ENCODE data around the gene TEX9. TPM values are rescaled to one million over a fixed set of nuclear protein-coding genes. Genes with fewer than 3 reads are reported as not detected.

TEX9 gene
- polyA plus RNA-seq, 1 experiment = 2.0 TPM

- H3K9me3 ChIP-seq (ENCODE audit: control insufficient read depth, insufficient read depth, low read length) = no peaks in the 10 kb centered on the region
- CTCF ChIA-PET = interaction anchor here (0.8 kb wide), 1 partner anchor 187 kb away, joined by 3 read pairs; no protein-coding TSS in a partner anchor
Observed at GRCh38 chr15:56432304-56432703, 67.1 kb downstream of the TEX9 start.

GRCh38 chr15:56440214-56440770, 75.1 kb downstream of the TEX9 start:
- Histone ChIP-seq H3K27me3 (ENCODE audit: control insufficient read depth, insufficient read depth, low read length) (no peaks in the 10 kb centered on the region), H3K4me3 (ENCODE audit: low read depth, low read length) (no peak overlapping the region), H3K27ac (ENCODE audit: low read depth, low read length) (no peak overlapping the region), H3K9me3 (ENCODE audit: control insufficient read depth, insufficient read depth, low read length) (no peaks in the 10 kb centered on the region)
- ChIA-PET POLR2A (no interaction called here), CTCF (interaction anchor here (0.6 to 1.5 kb wide), 3 partner anchors 10 to 27 kb away, joined by 3 to 7 read pairs (median 4); no protein-coding TSS in a partner anchor)
- no peak for DNase-seq (ENCODE audit: low read depth, low spot score)
- TF ChIP-seq CTCF (IDR thresholded peaks at IDR 0.05; ENCODE audit: low read depth, low read length) = no peak

More at GRCh38 chr15:56432304-56432703, 67.1 kb downstream of the TEX9 start:
- no peak for TF ChIP-seq CTCF (IDR thresholded peaks at IDR 0.05; ENCODE audit: low read depth, low read length)
- POLR2A ChIA-PET = no interaction called here
- Histone ChIP-seq H3K27ac (ENCODE audit: low read depth, low read length) (no peak overlapping the region), H3K4me3 (ENCODE audit: low read depth, low read length) (no peak overlapping the region), H3K27me3 (ENCODE audit: control insufficient read depth, insufficient read depth, low read length) (no peaks in the 10 kb centered on the region)
- DNase-seq (ENCODE audit: low read depth, low spot score) = no peak

- Histone ChIP-seq H3K9me3 (ENCODE audit: control insufficient read depth, insufficient read depth, low read length) (no peaks in the 10 kb centered on the region), H3K27ac (ENCODE audit: low read depth, low read length) (no peak overlapping the region), H3K27me3 (ENCODE audit: control insufficient read depth, insufficient read depth, low read length) (no peaks in the 10 kb centered on the region), H3K4me3 (ENCODE audit: low read depth, low read length) (no peak overlapping the region)
- DNase-seq (ENCODE audit: low read depth, low spot score) = no peak
- ChIA-PET CTCF (no interaction called here), POLR2A (no interaction called here)
- no peak for TF ChIP-seq CTCF (IDR thresholded peaks at IDR 0.05; ENCODE audit: low read depth, low read length)
Observed at GRCh38 chr15:56442354-56442753, 77.1 kb downstream of the TEX9 start.

GRCh38 chr15:56445746-56446145, 80.5 kb downstream of the TEX9 start:
- H3K4me3 ChIP-seq (ENCODE audit: low read depth, low read length) = no peak overlapping the region
- DNase-seq (ENCODE audit: low read depth, low spot score) = no peak
- CTCF ChIA-PET = no interaction called here
- no peaks in the 10 kb centered on the region for H3K9me3 ChIP-seq (ENCODE audit: control insufficient read depth, insufficient read depth, low read length)
- no peaks in the 10 kb centered on the region for H3K27me3 ChIP-seq (ENCODE audit: control insufficient read depth, insufficient read depth, low read length)
- H3K27ac ChIP-seq (ENCODE audit: low read depth, low read length) = no peak overlapping the region
- TF ChIP-seq CTCF (IDR thresholded peaks at IDR 0.05; ENCODE audit: low read depth, low read length) = no peak
- POLR2A ChIA-PET = no interaction called here

- Histone ChIP-seq H3K4me3 (ENCODE audit: low read depth, low read length) (no peak overlapping the region), H3K27me3 (ENCODE audit: control insufficient read depth, insufficient read depth, low read length) (no peaks in the 10 kb centered on the region), H3K27ac (ENCODE audit: low read depth, low read length) (no peak overlapping the region), H3K9me3 (ENCODE audit: control insufficient read depth, insufficient read depth, low read length) (no peaks in the 10 kb centered on the region)
- DNase-seq (ENCODE audit: low read depth, low spot score) = no peak
- CTCF ChIA-PET = interaction anchor here (0.8 to 1.4 kb wide), 2 partner anchors 36 to 206 kb away, joined by 3 to 4 read pairs; no protein-coding TSS in a partner anchor
- POLR2A ChIA-PET = no interaction called here
- TF ChIP-seq CTCF (IDR thresholded peaks at IDR 0.05; ENCODE audit: low read depth, low read length) = no peak
Observed at GRCh38 chr15:56454836-56455235, 89.6 kb downstream of the TEX9 start.
